Adrenal gland (tissue), 5 donors: ENCODE measurements around the gene GALNT11.

Experiments used
- POLR2A ChIP-seq, 2 donors: fragments of 450-650 bp; IDR thresholded peaks; one replicate each; pipeline ENCODE4 v1.6.1; 2017; ENCODE audit warnings: antibody characterized with exemption in 2 of 2, mild to moderate bottlenecking in 2 of 2, moderate library complexity in 1 of 2
- TF ChIP-seq, protein P1 (sequence below), 6 experiments: fragments of 450-650 bp in 4 of 6; fragments of 200-600 bp in 2 of 6; sonication (generic) in 1 of 6; IDR thresholded peaks; 1 replicate in 5 of 6; 2 replicates in 1 of 6; pipeline versions ENCODE4 v1.5.1 to v1.8.0; 2016 to 2021; ENCODE audit warnings: antibody characterized with exemption in 6 of 6, mild to moderate bottlenecking in 2 of 6, moderate library complexity in 1 of 6
- donor health status: DM: no; HTN: no; CAD: no.

DNA sequence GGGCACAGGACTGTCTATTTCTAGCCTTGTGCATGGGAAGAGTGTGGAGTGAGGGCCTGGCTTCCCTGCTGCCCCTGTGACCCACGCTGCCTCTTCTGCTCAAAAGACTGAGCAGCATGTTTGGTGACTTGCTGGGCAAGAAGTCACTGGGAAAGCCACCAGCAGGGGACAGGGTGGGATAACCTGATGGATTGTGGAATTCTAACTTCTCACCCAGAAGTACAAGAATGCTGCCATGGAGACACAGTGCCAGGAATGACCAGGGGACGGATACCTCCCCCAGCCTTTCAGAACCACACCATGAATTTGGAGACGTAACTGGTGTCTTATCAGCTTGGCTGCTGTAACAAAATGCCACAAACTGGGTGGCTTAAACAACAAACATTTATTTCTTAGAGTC is 40.9 kb upstream of the GALNT11 start:
- TF ChIP-seq, protein P1, sequence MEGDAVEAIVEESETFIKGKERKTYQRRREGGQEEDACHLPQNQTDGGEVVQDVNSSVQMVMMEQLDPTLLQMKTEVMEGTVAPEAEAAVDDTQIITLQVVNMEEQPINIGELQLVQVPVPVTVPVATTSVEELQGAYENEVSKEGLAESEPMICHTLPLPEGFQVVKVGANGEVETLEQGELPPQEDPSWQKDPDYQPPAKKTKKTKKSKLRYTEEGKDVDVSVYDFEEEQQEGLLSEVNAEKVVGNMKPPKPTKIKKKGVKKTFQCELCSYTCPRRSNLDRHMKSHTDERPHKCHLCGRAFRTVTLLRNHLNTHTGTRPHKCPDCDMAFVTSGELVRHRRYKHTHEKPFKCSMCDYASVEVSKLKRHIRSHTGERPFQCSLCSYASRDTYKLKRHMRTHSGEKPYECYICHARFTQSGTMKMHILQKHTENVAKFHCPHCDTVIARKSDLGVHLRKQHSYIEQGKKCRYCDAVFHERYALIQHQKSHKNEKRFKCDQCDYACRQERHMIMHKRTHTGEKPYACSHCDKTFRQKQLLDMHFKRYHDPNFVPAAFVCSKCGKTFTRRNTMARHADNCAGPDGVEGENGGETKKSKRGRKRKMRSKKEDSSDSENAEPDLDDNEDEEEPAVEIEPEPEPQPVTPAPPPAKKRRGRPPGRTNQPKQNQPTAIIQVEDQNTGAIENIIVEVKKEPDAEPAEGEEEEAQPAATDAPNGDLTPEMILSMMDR (IDR thresholded peaks at IDR 0.05): no peak
- no peak for TF ChIP-seq POLR2A (IDR thresholded peaks at IDR 0.05)
